AG10803 (cell line): ENCODE data around the gene ZFAND6.

Experiments
- DNase-seq: peaks from one replicate; pipeline ENCODE4 v3.0.0; 2010; ENCODE audit warnings: low read depth
- H3K4me3 ChIP-seq: 2 replicates; pipeline ENCODE4 v1.5.1; 2011; ENCODE audit warnings: mild to moderate bottlenecking, low read length, control low read depth
- TF ChIP-seq, protein P1 (sequence below): conservative IDR thresholded peaks from 2 replicates; pipeline ENCODE4 v1.5.1; 2011; ENCODE audit warnings: mild to moderate bottlenecking, low read length, control low read depth, inconsistent platforms

Gene ZFAND6

DNA sequence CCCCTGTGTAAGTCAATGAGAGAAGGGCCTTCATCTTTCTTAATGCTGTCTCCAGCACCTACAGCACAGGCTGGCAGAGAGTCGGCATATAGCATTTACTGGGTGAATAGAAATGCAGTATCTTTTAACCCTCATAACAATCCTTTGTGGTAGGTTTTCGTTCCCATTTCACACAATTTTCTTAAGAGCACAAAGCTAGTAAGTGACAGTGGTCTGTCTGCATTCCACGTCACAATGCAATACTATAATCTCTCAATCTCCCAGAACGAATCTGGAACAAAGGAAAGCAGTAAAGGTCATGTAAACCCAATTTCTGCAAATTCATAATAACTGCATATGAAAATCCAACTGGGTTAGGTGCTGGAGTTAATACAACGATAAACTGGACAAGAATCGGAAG lies 1.4 kb upstream of the ZFAND6 start:
- no peak for DNase-seq
- no peak overlapping the region for H3K4me3 ChIP-seq
- TF ChIP-seq, protein P1, sequence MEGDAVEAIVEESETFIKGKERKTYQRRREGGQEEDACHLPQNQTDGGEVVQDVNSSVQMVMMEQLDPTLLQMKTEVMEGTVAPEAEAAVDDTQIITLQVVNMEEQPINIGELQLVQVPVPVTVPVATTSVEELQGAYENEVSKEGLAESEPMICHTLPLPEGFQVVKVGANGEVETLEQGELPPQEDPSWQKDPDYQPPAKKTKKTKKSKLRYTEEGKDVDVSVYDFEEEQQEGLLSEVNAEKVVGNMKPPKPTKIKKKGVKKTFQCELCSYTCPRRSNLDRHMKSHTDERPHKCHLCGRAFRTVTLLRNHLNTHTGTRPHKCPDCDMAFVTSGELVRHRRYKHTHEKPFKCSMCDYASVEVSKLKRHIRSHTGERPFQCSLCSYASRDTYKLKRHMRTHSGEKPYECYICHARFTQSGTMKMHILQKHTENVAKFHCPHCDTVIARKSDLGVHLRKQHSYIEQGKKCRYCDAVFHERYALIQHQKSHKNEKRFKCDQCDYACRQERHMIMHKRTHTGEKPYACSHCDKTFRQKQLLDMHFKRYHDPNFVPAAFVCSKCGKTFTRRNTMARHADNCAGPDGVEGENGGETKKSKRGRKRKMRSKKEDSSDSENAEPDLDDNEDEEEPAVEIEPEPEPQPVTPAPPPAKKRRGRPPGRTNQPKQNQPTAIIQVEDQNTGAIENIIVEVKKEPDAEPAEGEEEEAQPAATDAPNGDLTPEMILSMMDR = no peak

DNA sequence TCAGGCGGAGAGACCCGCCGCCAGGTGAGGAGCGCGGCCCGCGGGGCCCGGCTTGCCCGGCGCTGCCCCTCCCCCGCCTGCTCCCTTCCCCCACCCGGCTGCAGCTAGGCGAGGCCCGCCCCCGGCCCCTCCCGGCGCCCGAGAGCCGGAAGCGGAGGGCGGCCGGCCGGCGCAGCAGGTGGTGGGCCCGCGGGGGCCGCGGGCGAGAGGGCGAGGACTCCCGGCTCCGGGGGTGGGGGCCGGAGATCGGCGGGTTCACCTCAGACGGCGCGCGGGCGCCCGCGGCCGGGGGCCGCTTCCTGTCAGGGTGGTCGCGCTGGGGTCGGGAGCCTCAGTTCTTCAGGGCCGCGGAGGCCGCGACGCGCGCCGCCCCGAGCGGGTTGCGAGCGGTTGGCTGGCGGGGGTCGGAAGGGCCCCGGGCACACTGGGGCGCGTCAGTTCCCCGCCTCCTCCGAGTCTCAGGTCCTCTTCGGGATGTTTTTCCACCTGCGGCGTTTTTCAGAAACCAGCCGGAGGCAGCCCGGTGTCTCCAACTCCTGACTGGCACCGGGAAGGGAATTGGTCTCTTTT lies 395 bp downstream of the ZFAND6 start:
- peak overlapping the region; percentile 74 for H3K4me3 ChIP-seq
- DNase-seq = peak; percentile 3
- TF ChIP-seq, protein P1 = no peak; the same call in 1 of the 2 replicates

DNA sequence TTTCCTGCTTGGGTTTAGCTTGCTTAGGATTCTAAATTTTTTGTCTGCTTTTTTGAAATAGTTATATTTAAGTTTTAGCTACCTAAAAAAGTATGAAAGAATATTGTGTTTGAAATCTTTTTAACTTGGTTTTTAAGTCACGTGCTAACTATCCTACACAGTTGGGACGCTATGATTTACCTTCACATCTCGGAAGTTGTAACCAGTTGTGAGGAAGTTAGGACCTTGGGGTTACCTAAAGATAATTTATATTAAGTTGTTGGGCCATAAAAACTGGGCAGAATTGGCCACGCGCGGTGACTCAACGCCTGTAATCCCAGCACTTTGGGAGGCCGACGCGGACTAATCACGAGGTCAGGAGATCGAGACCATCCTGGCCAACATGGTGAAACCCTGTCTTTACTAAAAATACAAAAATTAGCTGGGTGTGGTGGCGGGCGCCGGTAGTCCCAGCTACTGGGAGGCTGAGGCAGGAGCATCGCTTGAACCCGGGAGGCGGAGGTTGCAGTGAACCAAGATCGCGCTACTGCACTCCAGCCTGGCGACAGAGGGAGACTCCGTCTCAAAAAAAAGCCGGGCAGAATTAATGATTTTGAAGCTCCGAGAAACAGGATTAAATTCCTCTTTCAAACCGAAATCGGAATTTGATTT lies 1.0 kb downstream of the ZFAND6 start:
- peak; percentile 27 for DNase-seq
- TF ChIP-seq, protein P1 = peak; percentile 29
- H3K4me3 ChIP-seq = peak overlapping the region; percentile 74

DNA sequence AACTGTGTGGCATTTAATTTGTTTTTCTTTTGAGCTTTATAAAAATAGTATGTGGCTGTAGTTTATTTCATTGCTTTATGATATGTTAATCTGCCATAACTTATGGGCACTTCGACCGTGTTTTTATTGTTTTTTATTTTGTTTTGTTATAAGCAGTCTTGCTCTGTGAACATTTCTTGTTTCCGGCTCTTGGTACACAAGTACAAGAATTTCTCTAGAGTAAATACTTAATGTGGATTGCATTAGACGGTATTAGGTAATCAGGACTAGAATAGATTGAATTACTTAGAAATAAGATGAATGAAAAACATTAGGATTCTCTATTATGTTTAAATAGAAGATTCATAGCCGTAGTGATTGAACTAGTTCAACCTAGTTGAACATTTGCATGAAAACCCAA lies 2.1 kb downstream of the ZFAND6 start:
- DNase-seq = peak; percentile 50
- TF ChIP-seq, protein P1 = no peak
- peak overlapping the region; percentile 74 for H3K4me3 ChIP-seq

DNA sequence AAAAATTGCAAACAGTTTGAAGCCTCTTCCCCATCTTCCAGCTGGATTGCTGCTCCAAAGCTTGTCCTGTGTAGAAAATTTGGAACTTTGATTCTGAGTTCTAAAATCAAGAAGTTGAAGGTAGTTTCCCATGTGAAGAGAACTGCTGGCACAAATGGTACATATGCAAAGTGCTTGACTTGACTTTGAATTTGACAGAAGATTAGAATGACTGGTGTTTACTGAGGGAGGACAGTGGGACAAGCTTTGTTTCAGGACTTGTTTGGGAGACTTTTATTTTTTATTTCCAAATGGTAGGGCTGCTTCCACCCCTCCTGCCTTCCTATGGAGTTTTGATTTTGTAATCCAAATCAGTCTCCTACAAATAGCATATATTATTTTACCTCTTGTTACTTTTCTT lies 7.4 kb downstream of the ZFAND6 start:
- no peak for DNase-seq
- TF ChIP-seq, protein P1 = no peak
- no peak overlapping the region for H3K4me3 ChIP-seq

DNA sequence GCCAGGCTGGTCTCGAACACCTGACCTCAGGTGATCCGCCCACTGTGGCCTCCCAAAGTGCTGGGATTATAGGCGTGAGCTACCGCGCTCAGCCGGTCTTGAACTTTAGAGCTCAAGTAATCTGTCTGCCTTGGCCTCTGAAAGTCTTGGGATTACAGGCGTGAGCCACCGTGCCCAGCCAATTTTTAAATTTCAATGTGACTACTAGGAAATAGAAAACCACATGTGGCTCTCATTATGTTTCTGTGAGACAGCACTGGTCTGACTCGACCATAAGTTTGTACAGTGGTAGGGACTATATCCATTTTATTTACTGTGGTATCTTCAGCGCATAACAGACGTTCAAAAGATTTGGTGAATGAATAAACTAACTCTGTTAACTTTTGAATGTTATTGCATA lies 9.1 kb downstream of the ZFAND6 start:
- TF ChIP-seq, protein P1 = no peak
- peak; percentile 81 for DNase-seq
- no peak overlapping the region for H3K4me3 ChIP-seq

DNA sequence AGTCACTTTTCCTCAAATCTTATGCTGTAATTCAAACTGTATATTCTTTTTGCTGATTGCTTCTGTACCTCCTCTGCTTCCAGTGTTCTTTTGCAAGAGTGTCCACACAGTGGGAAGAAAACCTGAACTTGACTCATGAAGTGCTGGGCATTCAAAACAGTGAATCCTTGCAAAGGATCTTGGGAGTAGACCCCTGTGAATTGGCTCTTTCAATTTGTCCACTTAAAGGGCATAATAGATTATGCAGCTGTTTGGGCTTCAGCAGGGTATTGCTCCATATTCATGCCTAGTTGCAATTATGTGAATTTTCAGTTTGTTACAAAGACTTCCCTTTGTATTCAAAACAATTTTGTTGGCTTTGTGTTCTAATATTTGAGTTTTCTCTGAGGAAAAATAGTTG lies 11.4 kb downstream of the ZFAND6 start:
- DNase-seq = peak; percentile 66
- H3K4me3 ChIP-seq = no peak overlapping the region
- TF ChIP-seq, protein P1 = no peak
